B cell (primary cell): ENCODE measurements around the gene IKZF1. TPM values are rescaled to one million over a fixed set of nuclear protein-coding genes. Genes with fewer than 3 reads are reported as not detected.

Source experiments
- ATAC-seq: fragments of 200-7000 bp; cut with Tn5 transposase; one replicate; pipeline ENCODE4 v1.10.0; 2021; ENCODE audit warnings: low read depth, mild to moderate bottlenecking, moderate number of reproducible peaks, moderate library complexity
- CTCF ChIA-PET: fragments of 350-600 bp; sonication (Branson Sonifier 250); formaldehyde crosslinking; loops from one replicate; lab custom pipeline; 2021; ENCODE audit warnings: antibody characterized with exemption, inconsistent platforms; lab: Charles Lee
- POLR2A ChIA-PET: fragments of 350-600 bp; sonication (Branson Sonifier 250); formaldehyde crosslinking; loops from one replicate; lab custom pipeline; 2021; ENCODE audit warnings: antibody characterized with exemption; lab: Charles Lee
- DNase-seq: peaks from one replicate; pipeline ENCODE4 v3.0.0; 2013
- H2AFZ ChIP-seq: 2 replicates; pipeline ENCODE4 v1.6.1; 2012; ENCODE audit warnings: mild to moderate bottlenecking, low read depth, low read length; ENCODE audit not compliant: insufficient read depth, poor library complexity, severe bottlenecking
- H3K27ac ChIP-seq, 2 donors: 1 replicate in 1 of 2; 2 replicates in 1 of 2; pipeline ENCODE4 v1.5.1; 2012 to 2013; ENCODE audit warnings: low read length in 2 of 2, mild to moderate bottlenecking in 2 of 2, moderate library complexity in 1 of 2
- H3K27me3 ChIP-seq, 4 experiments: fragments of 200-600 bp in 1 of 4; sonication (generic) in 1 of 4; replicated peaks in 1 of 4; 1 replicate in 2 of 4; 2 replicates in 2 of 4; pipeline versions ENCODE4 v1.6.1 to v1.7.0; 2013 to 2016; ENCODE audit warnings: low read length in 3 of 4, mild to moderate bottlenecking in 2 of 4, mixed read lengths in 1 of 4, moderate library complexity in 1 of 4; ENCODE audit not compliant: insufficient read depth in 4 of 4, control insufficient read depth in 3 of 4; ENCODE audit errors: control extremely low read depth in 1 of 4
- H3K36me3 ChIP-seq, 2 experiments: replicated peaks in 1 of 2; 1 replicate in 1 of 2; 2 replicates in 1 of 2; pipeline versions ENCODE4 v1.6.1 to v1.7.1; 2013; ENCODE audit warnings: low read length in 1 of 2; ENCODE audit not compliant: insufficient read depth in 2 of 2, control insufficient read depth in 1 of 2; ENCODE audit errors: control extremely low read depth in 1 of 2, extremely low read depth in 1 of 2
- H3K4me1 ChIP-seq, 2 donors: fragments of 200-600 bp in 1 of 2; sonication (generic) in 1 of 2; 1 replicate in 1 of 2; 2 replicates in 1 of 2; pipeline versions ENCODE4 v1.5.1 to v1.6.1; 2013 to 2017; ENCODE audit warnings: low read length in 2 of 2; ENCODE audit not compliant: control insufficient read depth in 2 of 2, insufficient read depth in 2 of 2
- H3K4me2 ChIP-seq: replicated peaks from 2 replicates; pipeline ENCODE3; 2012; ENCODE audit warnings: mild to moderate bottlenecking, low read depth, low read length; ENCODE audit not compliant: poor library complexity, severe bottlenecking
- H3K4me3 ChIP-seq, 5 experiments: fragments of 200-600 bp in 1 of 5; sonication (generic) in 1 of 5; 1 replicate in 3 of 5; 2 replicates in 2 of 5; pipeline versions ENCODE4 v1.5.1 to v1.7.0; 2011 to 2016; ENCODE audit warnings: low read length in 4 of 5, mild to moderate bottlenecking in 4 of 5, low read depth in 2 of 5, control low read depth in 1 of 5, moderate library complexity in 1 of 5; ENCODE audit not compliant: insufficient read depth in 1 of 5; ENCODE audit errors: control extremely low read depth in 1 of 5, extremely low read depth in 1 of 5
- H3K79me2 ChIP-seq: fragments of 200-600 bp; sonication (generic); one replicate; pipeline ENCODE4 v1.6.0; 2016; ENCODE audit warnings: low read length; ENCODE audit not compliant: control insufficient read depth, insufficient read depth
- H3K9ac ChIP-seq: fragments of 200-600 bp; sonication (generic); 2 replicates; pipeline ENCODE4 v1.6.1; 2017; ENCODE audit warnings: mild to moderate bottlenecking, low read length, moderate library complexity
- H3K9me3 ChIP-seq, 3 donors: one replicate each; pipeline versions ENCODE4 v1.6.1 to v1.7.1; 2013; ENCODE audit warnings: low read length in 2 of 3; ENCODE audit not compliant: control insufficient read depth in 2 of 3, insufficient read depth in 1 of 3; ENCODE audit errors: control extremely low read depth in 1 of 3
- H4K20me1 ChIP-seq: 2 replicates; pipeline ENCODE4 v1.6.0; 2012; ENCODE audit warnings: mild to moderate bottlenecking, low read length; ENCODE audit not compliant: insufficient read depth, control insufficient read depth, poor library complexity, severe bottlenecking
- H3K27ac Mint-ChIP-seq: one replicate; pipeline ENCODE4 v1.8.0; 2021; ENCODE audit warnings: mixed read lengths
- H3K27me3 Mint-ChIP-seq: one replicate; pipeline ENCODE4 v1.8.0; 2021; ENCODE audit warnings: mixed read lengths
- H3K4me1 Mint-ChIP-seq: one replicate; pipeline ENCODE4 v1.8.0; 2021; ENCODE audit warnings: mixed read lengths
- H3K4me3 Mint-ChIP-seq: one replicate; pipeline ENCODE4 v1.8.0; 2021; ENCODE audit warnings: mixed read lengths
- H3K9me3 Mint-ChIP-seq: one replicate; pipeline ENCODE4 v1.8.0; 2022; ENCODE audit warnings: mixed read lengths; ENCODE audit not compliant: insufficient read depth
- WGBS: methylation state at CpG from one replicate; pipeline ENCODE4 v1.1.5; 2013; ENCODE audit warnings: missing lambda C conversion rate; ENCODE audit not compliant: insufficient coverage; 5-methylcytosine and 5-hydroxymethylcytosine counted together
- intact Hi-C: fragments of 100-400 bp; cut with micrococcal nuclease; formaldehyde crosslinking; loops from one replicate; pipeline ENCODE4 v1.10.0; 2022
- polyA plus RNA-seq: library from polyadenylated mRNA; depleted of rRNA; stranded (reverse); fragments of >200 nt; gene quantifications from 2 replicates; pipeline ENCODE4 v1.2.3, GENCODE V29; 2012
- total RNA-seq, 2 donors: library from RNA; stranded (reverse); fragments of 120-200 nt in 1 of 2; gene quantifications; 1 replicate in 1 of 2; 2 replicates in 1 of 2; pipeline versions ENCODE4 v1.2.3 to v1.2.4, GENCODE V29; 2013 to 2022
- TF ChIP-seq, protein P1 (sequence below): fragments of 200-600 bp; IDR thresholded peaks from one replicate; pipeline ENCODE4 v1.8.0; 2022; ENCODE audit warnings: antibody characterized with exemption, mild to moderate bottlenecking

IKZF1 gene
- total and polyA plus RNA-seq, 2 donors (not counting 1 experiment from before 2014, with no cell fraction given): 199 to 254 TPM

DNA sequence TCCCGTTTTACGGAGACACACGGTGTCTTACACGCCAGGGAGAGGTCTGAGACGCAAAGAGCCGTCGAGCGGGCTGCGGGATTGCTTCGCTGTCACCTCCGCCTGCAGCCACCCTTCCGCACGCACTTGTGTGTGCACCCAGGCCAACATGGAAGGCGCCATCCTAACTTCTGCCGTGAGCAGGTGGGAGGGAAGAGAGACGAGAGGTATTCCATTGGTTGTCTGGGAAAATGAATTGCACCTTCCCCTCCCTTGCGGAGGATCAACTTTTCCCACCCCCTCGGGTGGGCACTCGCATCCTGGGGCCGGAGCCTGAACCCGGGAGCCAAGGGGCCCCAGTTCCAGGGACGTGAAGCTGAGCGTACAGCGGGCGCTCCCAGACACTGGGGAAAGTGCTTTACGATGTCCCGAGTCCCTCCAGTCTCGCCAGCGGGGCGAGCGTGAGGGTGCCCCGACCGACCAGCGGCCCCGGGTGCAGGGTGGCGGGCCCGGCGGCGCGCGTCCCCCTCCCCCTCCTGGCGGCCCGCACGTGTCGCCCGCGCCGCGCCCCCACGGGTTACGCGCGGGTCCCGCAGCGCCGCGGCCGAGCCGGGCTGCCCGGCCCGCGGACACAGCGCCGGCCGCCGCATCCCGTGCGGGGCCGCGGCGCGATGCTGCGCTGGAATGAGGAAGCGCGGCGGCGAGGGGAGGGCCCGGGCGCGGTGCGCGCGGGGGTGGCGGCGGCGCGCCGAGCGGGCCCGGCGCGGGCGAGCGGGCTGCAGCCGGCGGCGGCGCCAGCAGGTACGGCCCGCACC is 984 bp upstream of the IKZF1 start:
- Histone ChIP-seq H3K9ac (peak overlapping the region; percentile 92), H3K9me3 (no peaks in the 10 kb centered on the region), H3K79me2 (peaks cover 41% of the 10 kb centered on the region), H3K4me3 (peak overlapping the region in 3 of 5 experiments; percentile 74 to 97 (median 87)), H3K27ac (no peak overlapping the region), H2AFZ (peak overlapping the region; percentile 70), H3K36me3 (peaks cover 0 to 5% of the 10 kb centered on the region in 2 experiments), H3K4me1 (peaks cover 10 to 24% of the 10 kb centered on the region in 2 donors), H4K20me1 (no peaks in the 10 kb centered on the region), H3K27me3 (no peaks in the 10 kb centered on the region), H3K4me2 (peak overlapping the region; percentile 82)
- Mint-ChIP-seq H3K27me3 (no peaks in the 10 kb centered on the region), H3K9me3 (no peaks in the 10 kb centered on the region), H3K27ac (peak overlapping the region; percentile 84), H3K4me3 (peak overlapping the region; percentile 81), H3K4me1 (peaks cover 28% of the 10 kb centered on the region)
- POLR2A ChIA-PET: interaction anchor here (0.5 to 3.5 kb wide), 3 partner anchors 15 to 37 kb away, joined by 4 to 12 read pairs (median 5); no protein-coding TSS in a partner anchor
- intact Hi-C loops: loop anchor here (2.0 kb wide), 1 partner anchor 23 kb away; no protein-coding TSS in a partner anchor
- no peak for DNase-seq
- CTCF ChIA-PET: interaction anchor here (1.4 to 10.4 kb wide), 8 partner anchors 10 to 115 kb away, joined by 3 to 111 read pairs (median 8); no protein-coding TSS in a partner anchor
- peak; percentile 37 for ATAC-seq
- TF ChIP-seq, protein P1, sequence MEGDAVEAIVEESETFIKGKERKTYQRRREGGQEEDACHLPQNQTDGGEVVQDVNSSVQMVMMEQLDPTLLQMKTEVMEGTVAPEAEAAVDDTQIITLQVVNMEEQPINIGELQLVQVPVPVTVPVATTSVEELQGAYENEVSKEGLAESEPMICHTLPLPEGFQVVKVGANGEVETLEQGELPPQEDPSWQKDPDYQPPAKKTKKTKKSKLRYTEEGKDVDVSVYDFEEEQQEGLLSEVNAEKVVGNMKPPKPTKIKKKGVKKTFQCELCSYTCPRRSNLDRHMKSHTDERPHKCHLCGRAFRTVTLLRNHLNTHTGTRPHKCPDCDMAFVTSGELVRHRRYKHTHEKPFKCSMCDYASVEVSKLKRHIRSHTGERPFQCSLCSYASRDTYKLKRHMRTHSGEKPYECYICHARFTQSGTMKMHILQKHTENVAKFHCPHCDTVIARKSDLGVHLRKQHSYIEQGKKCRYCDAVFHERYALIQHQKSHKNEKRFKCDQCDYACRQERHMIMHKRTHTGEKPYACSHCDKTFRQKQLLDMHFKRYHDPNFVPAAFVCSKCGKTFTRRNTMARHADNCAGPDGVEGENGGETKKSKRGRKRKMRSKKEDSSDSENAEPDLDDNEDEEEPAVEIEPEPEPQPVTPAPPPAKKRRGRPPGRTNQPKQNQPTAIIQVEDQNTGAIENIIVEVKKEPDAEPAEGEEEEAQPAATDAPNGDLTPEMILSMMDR: no peak
- 19% methylated on average over 95 of the region's 100 CpGs for WGBS
